ENCODE measurements around the gene CERT1.
A peak's percentile ranks its signal among the peaks of the same experiment; 100 is the strongest.

The CERT1 gene

DNA sequence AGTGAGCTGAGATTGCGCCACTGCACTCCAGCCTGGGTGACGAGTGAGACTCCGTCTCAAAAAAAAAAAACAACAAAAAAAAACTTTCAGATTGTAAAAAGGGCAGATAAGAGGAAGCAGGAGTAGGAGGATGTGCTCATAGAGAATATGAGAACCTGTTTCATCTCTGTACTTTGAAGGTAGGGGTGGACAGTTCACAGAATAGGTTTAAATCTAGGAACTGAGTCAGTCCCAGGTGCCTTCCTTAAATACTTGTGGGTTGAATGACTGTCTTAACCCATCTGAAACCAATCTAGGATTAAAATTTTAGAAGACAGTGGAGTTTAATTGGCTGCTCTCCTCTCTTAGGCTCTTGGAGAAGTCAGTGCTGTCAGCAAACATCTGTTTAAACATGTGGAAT lies 12.6 kb upstream of the CERT1 start:
- Histone ChIP-seq H3K4me3 (ENCODE audit: extremely low read depth, insufficient read depth, low read length, poor library complexity, severe bottlenecking) (no peak overlapping the region), H3K36me3 (ENCODE audit: control insufficient read depth, insufficient read depth, low read length) (peaks cover 8% of the 10 kb centered on the region), H3K4me1 (ENCODE audit: control insufficient read depth, insufficient read depth, low read length, poor library complexity, severe bottlenecking) (no peaks in the 10 kb centered on the region), H3K9me3 (ENCODE audit: control insufficient read depth, low read length) (peaks cover 8% of the 10 kb centered on the region), H3K27ac (ENCODE audit: low read depth, low read length, severe bottlenecking) (no peak overlapping the region)
- WGBS, 2 experiments (ENCODE audit: insufficient coverage in 2 of 2) = no CpG with 5 or more reads among the region's 3 CpGs

DNA sequence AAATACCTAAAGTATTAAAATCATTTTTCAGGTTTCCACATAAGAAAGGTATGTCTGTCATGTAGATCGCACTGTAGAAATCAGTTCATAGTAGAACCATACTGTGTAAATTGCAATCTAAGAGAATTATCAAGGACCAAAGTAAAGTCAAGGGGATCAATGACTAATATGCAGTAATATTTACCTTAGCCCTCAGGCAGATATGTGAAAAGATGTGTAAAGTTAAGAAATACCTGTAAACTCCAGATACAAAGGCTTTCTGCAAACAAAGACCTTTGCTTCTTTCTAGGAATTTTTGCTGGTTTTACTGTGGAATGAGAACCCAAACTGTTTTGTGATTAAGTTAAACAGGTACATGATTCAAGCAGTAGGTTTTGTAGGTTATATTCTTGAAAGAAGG lies 11.8 kb upstream of the CERT1 start:
- H3K4me3 ChIP-seq (ENCODE audit: extremely low read depth, insufficient read depth, low read length, poor library complexity, severe bottlenecking) = no peak overlapping the region
- peaks cover 8% of the 10 kb centered on the region for H3K36me3 ChIP-seq (ENCODE audit: control insufficient read depth, insufficient read depth, low read length)
- H3K4me1 ChIP-seq (ENCODE audit: control insufficient read depth, insufficient read depth, low read length, poor library complexity, severe bottlenecking) = no peaks in the 10 kb centered on the region
- no peak overlapping the region for H3K27ac ChIP-seq (ENCODE audit: low read depth, low read length, severe bottlenecking)
- no CpG with 5 or more reads among the region's 1 CpG for WGBS, 2 experiments (ENCODE audit: insufficient coverage in 2 of 2)
- H3K9me3 ChIP-seq (ENCODE audit: control insufficient read depth, low read length) = peaks cover 8% of the 10 kb centered on the region

DNA sequence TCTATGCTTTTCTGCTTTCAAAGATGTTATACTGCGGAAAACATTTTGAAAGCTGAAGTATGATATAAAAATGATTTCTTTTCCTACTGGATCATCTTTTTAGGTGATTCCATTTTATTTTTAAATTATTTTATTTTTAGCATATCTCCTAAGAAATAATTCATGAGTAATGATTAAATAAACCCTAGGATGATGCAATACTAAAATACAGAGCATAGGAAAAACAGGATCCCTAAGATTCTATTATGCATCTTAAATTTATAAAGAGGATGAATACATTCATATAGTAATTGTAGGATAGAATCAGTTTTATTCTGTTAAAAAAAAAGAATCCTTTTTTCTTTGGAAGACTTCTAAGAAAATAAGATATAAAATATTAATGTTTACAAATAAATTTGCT lies 11.1 kb upstream of the CERT1 start:
- 100% methylated on average over 1 of the region's 1 CpG; no CpG with 5 or more reads in 1 of the 2 experiments for WGBS, 2 experiments (ENCODE audit: insufficient coverage in 2 of 2)

GRCh38 chr5:75522025-75522424 lies 10.6 kb upstream of the CERT1 start:
- Histone ChIP-seq H3K4me1 (ENCODE audit: control insufficient read depth, insufficient read depth, low read length, poor library complexity, severe bottlenecking) (no peaks in the 10 kb centered on the region), H3K4me3 (ENCODE audit: extremely low read depth, insufficient read depth, low read length, poor library complexity, severe bottlenecking) (no peak overlapping the region), H3K9me3 (ENCODE audit: control insufficient read depth, low read length) (peaks cover 8% of the 10 kb centered on the region), H3K27ac (ENCODE audit: low read depth, low read length, severe bottlenecking) (no peak overlapping the region), H3K36me3 (ENCODE audit: control insufficient read depth, insufficient read depth, low read length) (peaks cover 8% of the 10 kb centered on the region)

More for the DNA sequence above, 11.1 kb upstream of the CERT1 start:
- Histone ChIP-seq H3K36me3 (ENCODE audit: control insufficient read depth, insufficient read depth, low read length) (peaks cover 8% of the 10 kb centered on the region), H3K9me3 (ENCODE audit: control insufficient read depth, low read length) (peaks cover 8% of the 10 kb centered on the region), H3K27ac (ENCODE audit: low read depth, low read length, severe bottlenecking) (no peak overlapping the region), H3K4me3 (ENCODE audit: extremely low read depth, insufficient read depth, low read length, poor library complexity, severe bottlenecking) (no peak overlapping the region), H3K4me1 (ENCODE audit: control insufficient read depth, insufficient read depth, low read length, poor library complexity, severe bottlenecking) (no peaks in the 10 kb centered on the region)

DNA sequence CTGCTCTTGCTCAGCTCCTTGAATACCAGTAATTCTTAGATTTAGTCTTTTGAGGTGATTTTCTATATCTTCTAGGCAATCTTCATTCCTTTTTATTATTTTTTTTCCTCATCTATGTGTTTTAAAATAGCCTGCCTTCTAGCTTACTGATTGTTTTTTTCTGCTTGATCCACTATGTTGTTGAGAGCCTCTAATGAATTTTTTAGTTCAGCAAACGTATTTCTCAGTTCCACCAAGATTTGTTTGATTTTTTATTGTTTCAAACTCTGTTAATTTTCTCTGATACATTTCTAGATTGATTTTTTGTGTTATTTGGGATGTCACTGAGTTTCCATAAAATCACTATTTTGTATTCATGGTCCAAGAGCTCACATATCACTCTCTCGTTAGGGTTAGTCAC lies 9.8 kb upstream of the CERT1 start:
- no peaks in the 10 kb centered on the region for H3K4me1 ChIP-seq (ENCODE audit: control insufficient read depth, insufficient read depth, low read length, poor library complexity, severe bottlenecking)
- H3K27ac ChIP-seq (ENCODE audit: low read depth, low read length, severe bottlenecking) = no peak overlapping the region
- H3K4me3 ChIP-seq (ENCODE audit: extremely low read depth, insufficient read depth, low read length, poor library complexity, severe bottlenecking) = no peak overlapping the region
- no CpG with 5 or more reads among the region's 2 CpGs for WGBS, 2 experiments (ENCODE audit: insufficient coverage in 2 of 2)
- H3K9me3 ChIP-seq (ENCODE audit: control insufficient read depth, low read length) = peaks cover 8% of the 10 kb centered on the region
- peaks cover 8% of the 10 kb centered on the region for H3K36me3 ChIP-seq (ENCODE audit: control insufficient read depth, insufficient read depth, low read length)

DNA sequence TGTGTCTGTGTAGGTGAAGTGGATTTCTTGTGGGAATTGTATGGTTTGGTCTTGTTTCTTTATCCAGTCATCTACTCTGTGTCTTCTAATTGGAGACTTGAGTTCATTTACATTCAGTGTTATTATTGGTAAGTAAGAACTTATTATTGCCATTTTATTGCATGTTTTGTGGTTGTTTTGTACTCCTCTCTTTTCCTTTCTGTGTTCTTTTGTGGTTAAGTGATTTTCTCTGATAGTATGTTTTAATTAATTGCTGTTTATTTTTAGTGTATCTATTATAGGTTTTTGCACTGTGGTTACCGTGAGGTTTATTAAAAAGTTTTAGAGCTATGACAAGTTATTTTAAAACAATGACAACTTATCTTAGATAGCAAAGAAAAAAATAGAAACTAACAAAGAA lies 8.3 kb upstream of the CERT1 start:
- Histone ChIP-seq H3K27ac (ENCODE audit: low read depth, low read length, severe bottlenecking) (no peak overlapping the region), H3K36me3 (ENCODE audit: control insufficient read depth, insufficient read depth, low read length) (peaks cover 13% of the 10 kb centered on the region), H3K4me3 (ENCODE audit: extremely low read depth, insufficient read depth, low read length, poor library complexity, severe bottlenecking) (no peak overlapping the region), H3K9me3 (ENCODE audit: control insufficient read depth, low read length) (peaks cover 8% of the 10 kb centered on the region), H3K4me1 (ENCODE audit: control insufficient read depth, insufficient read depth, low read length, poor library complexity, severe bottlenecking) (no peaks in the 10 kb centered on the region)
- no CpG with 5 or more reads among the region's 1 CpG for WGBS, 2 experiments (ENCODE audit: insufficient coverage in 2 of 2)

- peaks cover 8% of the 10 kb centered on the region for H3K36me3 ChIP-seq (ENCODE audit: control insufficient read depth, insufficient read depth, low read length)
- no peaks in the 10 kb centered on the region for H3K4me1 ChIP-seq (ENCODE audit: control insufficient read depth, insufficient read depth, low read length, poor library complexity, severe bottlenecking)
- no CpG with 5 or more reads among the region's 3 CpGs for WGBS, 2 experiments (ENCODE audit: insufficient coverage in 2 of 2)
- no peaks in the 10 kb centered on the region for H3K9me3 ChIP-seq (ENCODE audit: control insufficient read depth, low read length)
- no peak overlapping the region for H3K4me3 ChIP-seq (ENCODE audit: extremely low read depth, insufficient read depth, low read length, poor library complexity, severe bottlenecking)
- no peak overlapping the region for H3K27ac ChIP-seq (ENCODE audit: low read depth, low read length, severe bottlenecking)
Measured at GRCh38 chr5:75514323-75514722, 2.9 kb upstream of the CERT1 start.

- Histone ChIP-seq H3K4me3 (ENCODE audit: extremely low read depth, insufficient read depth, low read length, poor library complexity, severe bottlenecking) (no peak overlapping the region), H3K36me3 (ENCODE audit: control insufficient read depth, insufficient read depth, low read length) (peaks cover 8% of the 10 kb centered on the region), H3K9me3 (ENCODE audit: control insufficient read depth, low read length) (no peaks in the 10 kb centered on the region), H3K27ac (ENCODE audit: low read depth, low read length, severe bottlenecking) (no peak overlapping the region), H3K4me1 (ENCODE audit: control insufficient read depth, insufficient read depth, low read length, poor library complexity, severe bottlenecking) (no peaks in the 10 kb centered on the region)
- no CpG with 5 or more reads among the region's 1 CpG for WGBS, 2 experiments (ENCODE audit: insufficient coverage in 2 of 2)
Measured at GRCh38 chr5:75513841-75514240, 2.4 kb upstream of the CERT1 start.

DNA sequence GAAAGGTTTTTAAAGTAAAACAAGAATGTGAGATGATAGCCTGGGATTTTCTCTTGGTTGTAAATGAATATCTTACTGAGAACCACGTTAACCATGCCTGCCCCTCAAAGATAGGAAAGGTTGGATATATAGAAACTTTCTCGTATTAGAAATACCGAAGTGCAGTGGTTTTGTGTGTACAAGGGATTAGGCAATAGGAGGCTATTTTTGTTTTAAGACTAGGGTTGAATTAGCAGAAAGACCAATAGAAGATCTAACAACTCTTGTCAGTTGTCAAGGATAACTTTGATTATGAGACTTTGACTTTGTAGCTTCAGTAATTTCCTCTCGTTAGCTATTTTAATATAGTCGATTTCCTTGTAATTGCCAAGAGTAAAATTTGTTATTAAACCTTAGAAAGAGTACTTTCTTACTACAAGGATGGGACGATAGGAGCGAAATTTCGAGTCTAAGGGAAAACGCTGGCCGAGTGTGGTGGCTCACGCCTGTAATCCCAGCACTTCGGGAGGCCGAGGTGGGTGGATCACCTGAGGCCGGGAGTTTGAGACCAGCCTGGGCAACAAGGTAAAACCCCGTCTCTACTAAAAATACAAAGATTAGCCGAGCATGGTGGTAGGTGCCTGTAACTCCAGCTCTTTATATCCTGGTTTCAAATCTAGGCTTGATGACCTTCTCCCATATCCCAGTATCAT lies 1.1 kb upstream of the CERT1 start:
- no peaks in the 10 kb centered on the region for H3K4me1 ChIP-seq (ENCODE audit: control insufficient read depth, insufficient read depth, low read length, poor library complexity, severe bottlenecking)
- peak overlapping the region; percentile 77 for H3K27ac ChIP-seq (ENCODE audit: low read depth, low read length, severe bottlenecking)
- WGBS, 2 experiments (ENCODE audit: insufficient coverage in 2 of 2) = 86 to 96% methylated on average over 13 to 14 of the region's 16 CpGs
- H3K9me3 ChIP-seq (ENCODE audit: control insufficient read depth, low read length) = no peaks in the 10 kb centered on the region
- peaks cover 8% of the 10 kb centered on the region for H3K36me3 ChIP-seq (ENCODE audit: control insufficient read depth, insufficient read depth, low read length)
- H3K4me3 ChIP-seq (ENCODE audit: extremely low read depth, insufficient read depth, low read length, poor library complexity, severe bottlenecking) = peak overlapping the region; percentile 95

- H3K4me3 ChIP-seq (ENCODE audit: extremely low read depth, insufficient read depth, low read length, poor library complexity, severe bottlenecking) = peak overlapping the region; percentile 95
- H3K27ac ChIP-seq (ENCODE audit: low read depth, low read length, severe bottlenecking) = peak overlapping the region; percentile 55
- H3K9me3 ChIP-seq (ENCODE audit: control insufficient read depth, low read length) = no peaks in the 10 kb centered on the region
- 0% methylated on average over 38 to 49 of the region's 54 CpGs for WGBS, 2 experiments (ENCODE audit: insufficient coverage in 2 of 2)
- H3K4me1 ChIP-seq (ENCODE audit: control insufficient read depth, insufficient read depth, low read length, poor library complexity, severe bottlenecking) = no peaks in the 10 kb centered on the region
- H3K36me3 ChIP-seq (ENCODE audit: control insufficient read depth, insufficient read depth, low read length) = peaks cover 8% of the 10 kb centered on the region
Measured at GRCh38 chr5:75510836-75511434, 494 bp downstream of the CERT1 start.

- Histone ChIP-seq H3K4me1 (ENCODE audit: control insufficient read depth, insufficient read depth, low read length, poor library complexity, severe bottlenecking) (no peaks in the 10 kb centered on the region), H3K27ac (ENCODE audit: low read depth, low read length, severe bottlenecking) (no peak overlapping the region), H3K36me3 (ENCODE audit: control insufficient read depth, insufficient read depth, low read length) (peaks cover 5% of the 10 kb centered on the region), H3K4me3 (ENCODE audit: extremely low read depth, insufficient read depth, low read length, poor library complexity, severe bottlenecking) (peak overlapping the region; percentile 95), H3K9me3 (ENCODE audit: control insufficient read depth, low read length) (no peaks in the 10 kb centered on the region)
- 0 to 2% methylated on average over 8 to 12 of the region's 15 CpGs for WGBS, 2 experiments (ENCODE audit: insufficient coverage in 2 of 2)
Measured at GRCh38 chr5:75510417-75510835, 1.0 kb downstream of the CERT1 start.

All from mesodermal cell (in vitro differentiated cells).